GM12873 (cell line): ENCODE measurements around the gene FCN1.

Experiments
- CTCF ChIP-seq: IDR thresholded peaks from 2 replicates; pipeline ENCODE4 v1.5.1; 2012; ENCODE audit warnings: low read depth, mild to moderate bottlenecking, moderate library complexity, low read length, control low read depth; ENCODE audit not compliant: insufficient read depth; ENCODE audit errors: missing control alignments

FCN1 gene

GRCh38 chr9:134949681-134950385 is 32.1 kb upstream of the FCN1 start:
- no peak for TF ChIP-seq CTCF

GRCh38 chr9:134948149-134948548 is 30.4 kb upstream of the FCN1 start:
- no peak for TF ChIP-seq CTCF

GRCh38 chr9:134947265-134947955 is 29.7 kb upstream of the FCN1 start:
- TF ChIP-seq CTCF = no peak

GRCh38 chr9:134946663-134947062 is 29.0 kb upstream of the FCN1 start:
- no peak for TF ChIP-seq CTCF

GRCh38 chr9:134945509-134946275 is 28.0 kb upstream of the FCN1 start:
- TF ChIP-seq CTCF = no peak

- TF ChIP-seq CTCF = no peak
These were observed 27.2 kb upstream of the FCN1 start for GRCh38 chr9:134944916-134945315.

GRCh38 chr9:134944351-134944802 is 26.7 kb upstream of the FCN1 start:
- no peak for TF ChIP-seq CTCF
